Pons (tissue), 1 donor: ENCODE data around the gene ABCC3.
A peak's percentile ranks its signal among the peaks of the same experiment; 100 is the strongest.

Experiments
- DNase-seq: peaks from one replicate; pipeline ENCODE4 v3.0.0-alpha.2; 2016; ENCODE audit warnings: low spot score

ABCC3 gene

DNA sequence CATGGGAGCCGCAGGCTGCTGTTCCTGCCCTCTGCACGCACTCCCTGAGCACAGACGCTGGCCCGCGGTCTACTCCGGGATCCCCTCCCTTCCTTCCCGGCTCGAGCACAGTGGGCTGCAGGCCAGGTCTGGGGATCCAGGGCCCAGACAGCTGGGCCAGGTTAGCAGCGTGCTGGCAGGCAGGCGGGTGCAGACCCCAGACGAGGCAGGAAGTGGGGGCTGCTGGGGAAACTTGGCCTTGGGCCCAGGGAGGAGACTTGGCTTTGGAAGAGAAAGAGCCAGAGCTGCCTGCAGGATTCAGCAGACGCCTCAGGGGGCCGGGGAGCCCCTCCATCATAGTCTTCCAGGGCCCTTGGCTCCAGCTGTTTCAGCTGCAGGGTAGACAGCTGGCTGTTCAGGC, 30.2 kb upstream of the ABCC3 start:
- no peak for DNase-seq

DNA sequence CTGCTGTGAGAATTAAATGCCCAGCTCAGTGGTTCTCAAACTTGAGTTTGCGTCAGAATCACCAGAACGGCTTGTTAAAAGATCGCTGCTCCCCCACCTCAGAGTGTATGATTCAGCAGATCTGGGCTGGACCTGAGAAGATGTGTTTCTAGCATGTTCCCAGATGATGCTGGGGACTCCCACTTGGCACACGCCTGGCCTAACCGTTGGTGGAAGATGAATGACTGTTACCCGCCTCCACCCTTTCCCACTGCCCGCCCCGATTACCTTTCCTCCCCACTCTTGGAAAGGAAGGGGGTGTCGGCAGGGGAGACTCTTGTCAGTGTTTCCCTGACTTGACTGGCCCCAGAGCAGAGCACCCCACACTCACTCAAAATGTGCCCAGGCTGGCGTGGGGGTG, 29.3 kb upstream of the ABCC3 start:
- DNase-seq = no peak

DNA sequence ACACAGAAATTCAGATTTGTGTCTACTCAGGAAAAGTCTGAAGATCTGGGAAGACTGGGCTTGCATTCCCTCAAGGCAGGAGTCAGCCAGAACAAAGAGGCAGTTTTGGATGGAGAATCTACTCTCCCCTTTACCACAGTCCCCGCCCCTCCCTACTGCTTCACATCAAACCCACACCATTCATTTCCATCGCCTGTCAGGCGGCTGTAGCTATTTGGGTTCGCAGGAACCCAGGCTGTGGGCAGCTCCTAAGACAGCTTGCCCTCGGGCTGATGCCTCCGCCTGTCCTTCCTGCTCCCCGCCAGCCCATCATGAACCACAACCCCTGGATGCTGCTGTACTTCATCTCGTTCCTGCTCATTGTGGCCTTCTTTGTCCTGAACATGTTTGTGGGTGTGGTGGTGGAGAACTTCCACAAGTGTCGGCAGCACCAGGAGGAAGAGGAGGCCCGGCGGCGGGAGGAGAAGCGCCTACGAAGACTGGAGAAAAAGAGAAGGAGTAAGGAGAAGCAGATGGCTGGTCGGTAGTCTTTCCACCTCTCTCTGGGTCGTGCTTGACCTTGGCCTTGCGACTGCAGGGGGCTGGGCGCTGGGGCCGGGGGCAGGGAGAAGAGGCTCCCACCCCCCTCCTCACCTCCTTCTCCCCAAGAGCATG, 27.0 kb upstream of the ABCC3 start:
- DNase-seq = no peak

DNA sequence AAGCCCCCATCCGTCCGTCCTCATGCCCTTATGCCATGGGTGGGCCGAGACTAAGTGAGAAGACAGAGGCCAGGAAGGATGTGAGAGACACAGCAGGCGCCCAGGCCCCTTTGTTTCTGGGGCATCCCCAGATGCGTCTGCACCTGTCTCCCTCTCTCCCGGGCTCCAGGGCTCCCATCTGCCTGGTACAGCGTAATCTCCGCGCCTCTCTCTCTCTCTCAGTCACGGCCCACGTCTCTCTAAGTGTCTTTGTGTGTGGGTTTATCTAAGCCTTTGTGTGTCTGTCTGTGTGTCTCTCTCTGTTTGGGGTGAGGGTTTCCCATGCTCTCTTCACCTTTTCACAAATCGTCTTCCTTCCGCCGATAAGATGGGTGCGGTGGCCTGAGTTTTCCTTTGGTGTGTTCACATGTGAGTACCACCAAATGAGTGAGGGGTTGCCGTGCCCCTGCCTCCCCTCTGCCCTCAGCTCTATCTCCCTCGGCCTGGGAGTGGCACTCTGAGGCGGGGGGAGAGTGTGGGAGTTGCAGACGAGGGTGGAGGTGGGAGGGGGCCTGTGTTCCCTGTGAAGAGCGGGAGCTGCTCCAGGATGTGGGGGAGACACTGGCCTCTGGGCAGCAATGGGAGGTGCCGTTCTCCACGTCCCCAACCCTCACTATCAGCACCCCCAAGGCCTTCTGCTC, 25.8 kb upstream of the ABCC3 start:
- DNase-seq = no peak

DNA sequence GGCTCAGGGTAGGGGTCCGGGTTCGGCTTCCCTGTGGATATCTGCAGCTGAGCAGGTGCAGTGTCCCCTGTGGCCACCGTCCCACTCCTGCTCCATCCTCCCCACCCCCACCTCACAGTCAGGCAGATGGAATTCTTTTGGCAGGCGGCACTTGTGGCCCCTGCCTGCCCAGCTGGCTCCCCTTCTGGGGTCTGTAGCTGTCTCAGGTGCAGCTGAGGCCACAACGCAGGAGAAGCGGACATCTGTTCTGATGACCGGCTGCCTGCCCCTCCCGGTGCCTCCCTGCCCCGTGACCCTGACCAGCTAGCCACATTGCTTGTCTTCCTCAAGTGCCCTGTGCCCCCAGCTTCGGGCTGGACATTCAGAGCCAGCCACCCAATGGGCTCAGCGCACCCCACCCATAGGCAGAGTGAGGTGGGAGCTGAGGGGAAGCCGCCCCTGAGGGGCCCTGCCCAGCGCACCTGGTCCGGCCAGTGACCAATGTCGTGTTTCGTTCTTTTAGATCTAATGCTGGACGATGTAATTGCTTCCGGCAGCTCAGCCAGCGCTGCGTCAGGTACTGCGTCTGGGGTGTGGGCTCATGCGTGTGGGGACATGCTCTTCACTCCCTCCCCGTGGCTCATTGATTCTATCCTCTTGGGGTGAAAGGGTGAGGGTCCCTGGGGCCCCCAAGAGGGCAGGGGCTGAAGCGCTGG, 25.2 kb upstream of the ABCC3 start:
- DNase-seq = no peak

DNA sequence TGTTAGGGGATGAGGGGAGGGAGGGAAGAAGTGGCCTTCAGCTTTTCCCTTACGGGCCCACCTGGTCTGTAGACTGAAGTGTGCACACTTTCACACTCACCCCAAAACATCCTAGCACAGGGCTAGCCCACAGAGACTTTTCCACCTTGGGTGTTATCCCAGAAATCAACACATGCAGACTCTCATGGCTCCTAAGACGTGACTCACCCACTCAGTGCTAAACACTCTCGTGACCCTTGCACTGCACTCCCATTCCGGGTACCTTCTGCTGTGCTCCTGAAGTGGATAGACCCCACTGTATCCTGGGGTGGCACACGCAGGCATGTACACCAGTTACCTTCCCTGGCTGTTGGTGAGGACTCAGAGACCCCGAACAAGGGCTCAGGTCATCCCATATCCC, 23.0 kb upstream of the ABCC3 start:
- DNase-seq = no peak

DNA sequence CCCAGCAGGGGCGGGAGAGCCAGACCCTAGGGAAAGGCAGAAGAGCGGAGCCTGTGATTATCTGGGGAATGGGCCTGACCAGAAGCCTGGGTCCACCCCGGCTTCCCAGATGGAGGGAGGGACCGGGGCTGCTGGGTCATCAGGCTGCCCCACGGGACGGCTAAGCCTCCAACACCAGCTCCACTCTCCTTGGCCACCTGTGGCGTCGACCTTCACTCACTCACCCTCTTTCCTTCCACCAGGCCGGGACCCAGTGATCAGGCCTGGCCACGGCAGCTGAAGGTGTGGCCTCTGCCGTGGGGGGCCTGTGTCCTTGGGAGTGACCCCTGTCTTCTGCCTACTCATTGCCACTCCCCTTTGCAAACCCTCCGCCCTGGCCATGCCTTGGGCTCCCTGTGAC, 22.4 kb upstream of the ABCC3 start:
- no peak for DNase-seq

DNA sequence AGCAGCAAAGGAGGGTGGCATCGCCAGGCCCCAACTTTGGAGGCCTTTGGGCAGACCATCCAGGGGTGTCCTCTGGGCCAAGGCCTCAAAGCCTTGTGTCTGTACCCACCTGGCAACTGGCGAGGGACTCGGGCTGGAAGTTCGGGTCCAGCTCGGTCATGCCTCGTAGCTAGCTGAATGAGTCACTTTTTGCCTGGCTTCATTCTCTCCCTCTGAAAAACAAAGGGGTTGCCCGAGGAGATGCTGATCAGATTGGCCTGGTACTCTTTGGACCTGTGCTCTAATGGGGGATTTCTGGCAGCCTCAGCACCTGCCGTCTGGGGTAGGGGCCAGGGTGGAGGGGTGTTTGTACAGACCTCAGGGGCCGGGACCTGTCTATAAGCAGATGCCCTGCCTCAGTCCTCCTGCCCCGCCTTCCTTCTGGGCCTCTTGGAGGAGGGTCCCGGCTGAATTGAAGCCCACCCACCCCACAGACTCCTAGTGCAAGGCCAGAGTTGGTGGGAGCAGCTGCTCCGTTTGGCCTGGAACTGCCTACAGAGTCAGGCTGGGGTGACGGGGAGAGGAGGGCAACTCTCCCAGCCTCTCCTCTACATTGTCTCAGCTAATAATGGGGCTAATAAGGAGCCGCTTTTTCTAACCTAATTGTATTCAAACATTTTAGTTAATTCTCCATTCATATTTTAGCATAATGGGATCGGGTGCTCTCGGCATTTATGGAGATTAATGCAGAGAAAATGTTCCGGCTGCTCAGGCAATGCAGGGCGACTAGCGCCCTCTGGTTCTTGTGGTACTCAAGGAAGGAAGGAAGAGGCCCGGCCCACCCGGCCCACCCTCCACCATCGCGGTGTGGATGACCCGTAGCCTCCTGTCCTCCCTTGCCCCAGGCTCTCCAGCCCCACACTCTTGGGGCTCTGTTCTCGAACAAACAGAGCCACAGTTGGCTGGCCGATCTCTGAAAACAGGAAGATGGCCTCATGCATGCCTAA, 21.4 kb upstream of the ABCC3 start:
- no peak for DNase-seq

DNA sequence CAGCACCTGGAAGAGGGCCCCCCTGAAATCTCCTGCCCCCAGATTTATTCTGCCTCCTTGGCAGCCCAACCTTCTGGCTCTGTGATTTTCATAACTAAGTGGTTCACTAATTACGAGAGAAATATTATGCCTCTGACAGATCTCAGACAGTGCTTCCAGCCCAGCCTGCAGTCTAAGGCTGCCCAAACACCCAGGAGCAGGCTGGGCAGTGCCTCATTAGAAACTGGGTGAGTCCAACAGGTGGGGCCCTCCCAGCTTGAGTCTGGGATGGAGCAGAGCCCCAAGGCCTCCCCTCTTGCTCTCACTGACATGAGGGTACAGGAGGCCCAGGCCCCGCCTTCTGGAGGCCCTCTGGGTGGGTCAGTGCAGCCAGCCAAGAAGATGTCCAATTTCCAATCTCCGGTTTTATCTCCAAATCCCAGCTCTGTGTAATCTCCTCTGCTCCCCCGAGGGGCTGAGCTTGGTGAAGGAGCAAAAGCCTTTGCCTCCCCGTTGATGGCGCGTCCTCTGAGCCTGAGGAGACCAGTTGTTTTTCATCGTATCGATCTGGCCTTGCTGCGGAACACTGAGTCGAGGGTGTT, 20.1 kb upstream of the ABCC3 start:
- no peak for DNase-seq

DNA sequence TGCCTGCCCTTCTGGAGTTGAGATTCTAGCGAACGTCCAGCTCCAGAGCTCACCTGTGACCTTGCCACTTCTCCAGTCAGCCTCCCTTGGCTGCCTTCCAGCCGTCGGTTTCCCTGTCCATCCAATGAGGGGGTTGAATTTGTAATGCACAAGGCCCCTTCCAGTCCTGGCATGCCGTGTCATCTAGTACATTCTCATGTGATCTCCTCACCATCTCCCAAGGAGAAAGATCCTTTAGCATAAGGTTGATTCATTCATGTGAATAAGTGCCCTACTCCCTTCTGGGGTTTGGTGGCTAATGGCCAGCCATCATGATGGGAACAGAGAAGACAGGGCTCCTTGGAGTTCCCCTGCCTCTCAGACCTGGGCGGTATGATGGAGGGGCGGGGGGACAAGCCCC, 18.9 kb upstream of the ABCC3 start:
- no peak for DNase-seq

DNA sequence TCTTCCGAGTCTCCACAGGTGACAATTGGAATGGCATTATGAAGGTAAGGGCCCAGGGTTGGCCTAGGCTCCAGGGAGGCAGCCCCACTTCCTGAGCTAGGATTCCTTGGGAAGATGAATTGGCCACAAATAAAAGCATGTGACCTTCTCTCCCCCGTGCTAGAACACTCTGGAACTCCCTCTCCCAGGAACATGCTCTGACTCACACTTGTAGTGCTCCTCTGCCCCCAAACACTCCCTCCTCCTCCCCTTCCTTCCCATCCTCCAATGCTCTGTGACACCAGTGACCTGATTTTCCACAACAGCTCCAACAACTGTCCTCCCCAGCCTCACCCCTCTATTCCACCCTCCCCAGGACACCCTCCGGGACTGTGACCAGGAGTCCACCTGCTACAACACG, 16.4 kb upstream of the ABCC3 start:
- no peak for DNase-seq

DNA sequence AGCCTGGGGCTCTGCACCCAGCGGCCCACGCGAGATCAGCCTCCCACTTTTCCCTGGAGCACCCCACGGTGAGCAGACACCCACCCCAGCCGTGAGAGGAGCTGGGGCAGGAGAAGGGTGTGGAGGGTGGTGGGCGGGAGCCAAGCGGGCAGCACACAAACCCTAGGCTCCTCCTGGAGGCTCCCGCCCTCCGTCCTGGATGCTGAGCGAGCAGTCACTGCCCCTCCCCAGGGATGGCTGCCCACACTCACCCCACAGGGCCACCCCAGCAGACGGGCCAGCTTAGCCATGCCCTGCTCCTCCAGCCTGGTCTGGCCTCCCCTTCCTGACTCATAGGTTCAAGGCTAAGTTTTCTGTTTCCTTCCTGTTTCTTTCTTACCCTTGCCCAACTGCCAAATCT, 15.7 kb upstream of the ABCC3 start:
- no peak for DNase-seq

DNA sequence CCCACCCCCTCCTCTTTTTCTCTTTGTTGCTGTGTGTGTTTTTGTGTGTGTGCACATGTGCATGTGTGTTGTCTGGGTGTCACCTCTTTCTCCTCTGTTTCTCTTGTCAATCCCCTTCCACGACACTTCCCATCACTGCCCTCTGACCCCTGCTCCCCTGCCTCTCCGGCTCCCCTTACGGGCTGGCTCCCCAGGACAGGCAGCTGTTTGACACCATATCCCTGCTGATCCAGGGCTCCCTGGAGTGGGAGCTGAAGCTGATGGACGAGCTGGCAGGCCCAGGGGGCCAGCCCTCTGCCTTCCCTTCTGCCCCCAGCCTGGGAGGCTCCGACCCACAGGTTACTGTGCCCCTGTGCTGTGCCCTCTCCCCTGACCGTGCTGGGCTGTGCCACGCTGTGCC, 15.2 kb upstream of the ABCC3 start:
- DNase-seq = no peak

DNA sequence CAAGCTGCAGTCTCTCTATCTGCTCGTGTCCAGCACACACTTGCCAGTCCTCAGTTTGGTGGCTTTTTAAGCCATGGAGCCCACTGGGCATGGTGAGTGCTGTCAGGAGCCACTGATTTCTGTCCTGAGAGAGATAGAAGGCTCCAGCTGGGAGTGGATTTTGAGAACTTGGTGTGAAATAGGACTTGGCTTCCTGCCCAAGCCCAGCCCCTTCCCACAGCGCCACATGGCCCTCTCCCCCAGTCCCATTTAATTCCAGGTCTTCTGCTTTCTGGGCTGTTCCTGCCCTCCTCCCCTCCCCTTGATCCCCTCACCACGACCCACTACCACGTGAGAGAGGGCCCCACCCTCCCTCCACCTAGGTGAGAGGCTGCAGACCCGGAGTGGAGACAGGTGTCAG, 14.4 kb upstream of the ABCC3 start:
- DNase-seq = no peak

DNA sequence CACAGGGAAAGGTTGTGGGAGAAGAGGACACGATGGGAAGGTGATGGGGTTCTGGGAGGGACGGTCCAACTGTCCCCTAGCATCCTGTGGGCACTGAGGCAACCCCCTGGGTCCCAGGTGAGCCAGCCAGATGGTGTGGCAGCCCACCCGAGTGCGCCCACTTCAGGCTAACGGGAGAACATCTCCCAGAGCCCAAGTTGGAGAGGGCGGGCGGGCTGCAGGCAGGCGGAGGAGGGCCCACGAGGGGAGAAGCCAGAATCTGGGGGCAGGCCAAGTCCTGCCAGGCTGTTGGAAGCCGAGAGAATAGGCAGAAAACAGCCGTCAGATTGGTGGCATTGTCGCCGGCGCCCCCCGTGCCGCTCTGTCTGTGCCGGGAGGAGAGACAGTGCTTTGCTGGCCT, 13.8 kb upstream of the ABCC3 start:
- DNase-seq = no peak

DNA sequence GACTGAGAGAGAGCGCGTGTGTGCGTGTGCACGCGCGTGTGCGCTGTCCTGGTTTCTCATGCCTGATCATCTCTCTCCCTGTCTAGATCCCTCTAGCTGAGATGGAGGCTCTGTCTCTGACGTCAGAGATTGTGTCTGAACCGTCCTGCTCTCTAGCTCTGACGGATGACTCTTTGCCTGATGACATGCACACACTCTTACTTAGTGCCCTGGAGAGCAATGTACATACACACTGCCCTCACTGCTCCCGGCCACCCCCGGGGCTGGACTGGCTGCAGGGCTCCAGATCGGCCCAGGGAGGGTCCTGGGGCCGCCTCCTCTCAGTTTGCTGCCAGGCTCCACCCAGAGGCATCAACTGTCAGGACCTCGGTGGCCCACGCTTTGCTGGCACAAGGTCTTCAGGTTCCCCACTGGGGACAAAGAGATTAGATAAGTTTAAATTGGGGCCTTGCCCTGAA, 13.1 kb upstream of the ABCC3 start:
- peak; percentile 25 for DNase-seq

DNA sequence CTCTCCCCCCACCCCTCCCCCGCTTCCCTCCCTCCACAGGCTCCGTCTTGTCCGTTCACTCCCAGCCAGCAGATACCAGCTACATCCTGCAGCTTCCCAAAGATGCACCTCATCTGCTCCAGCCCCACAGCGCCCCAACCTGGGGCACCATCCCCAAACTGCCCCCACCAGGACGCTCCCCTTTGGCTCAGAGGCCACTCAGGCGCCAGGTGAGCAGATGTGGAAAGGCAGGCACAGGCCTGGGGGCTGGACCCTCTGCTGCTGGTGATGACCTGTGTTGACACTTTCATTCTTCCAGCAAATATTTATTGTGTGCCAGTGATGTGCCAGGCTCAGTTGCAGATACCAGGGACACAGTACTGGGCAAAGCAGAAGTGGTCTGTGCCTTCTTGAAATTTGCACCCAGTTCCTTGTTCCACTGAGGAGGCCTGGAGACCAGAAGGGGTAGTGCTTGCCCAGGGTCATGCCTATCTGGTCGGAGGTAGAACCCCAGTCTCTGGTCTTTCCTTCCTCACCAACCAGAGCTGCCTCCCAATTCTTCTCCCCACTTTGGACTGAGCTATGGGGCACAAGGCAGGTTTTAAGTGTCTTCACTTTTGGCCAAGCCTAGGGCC, 10.3 kb upstream of the ABCC3 start:
- no peak for DNase-seq

DNA sequence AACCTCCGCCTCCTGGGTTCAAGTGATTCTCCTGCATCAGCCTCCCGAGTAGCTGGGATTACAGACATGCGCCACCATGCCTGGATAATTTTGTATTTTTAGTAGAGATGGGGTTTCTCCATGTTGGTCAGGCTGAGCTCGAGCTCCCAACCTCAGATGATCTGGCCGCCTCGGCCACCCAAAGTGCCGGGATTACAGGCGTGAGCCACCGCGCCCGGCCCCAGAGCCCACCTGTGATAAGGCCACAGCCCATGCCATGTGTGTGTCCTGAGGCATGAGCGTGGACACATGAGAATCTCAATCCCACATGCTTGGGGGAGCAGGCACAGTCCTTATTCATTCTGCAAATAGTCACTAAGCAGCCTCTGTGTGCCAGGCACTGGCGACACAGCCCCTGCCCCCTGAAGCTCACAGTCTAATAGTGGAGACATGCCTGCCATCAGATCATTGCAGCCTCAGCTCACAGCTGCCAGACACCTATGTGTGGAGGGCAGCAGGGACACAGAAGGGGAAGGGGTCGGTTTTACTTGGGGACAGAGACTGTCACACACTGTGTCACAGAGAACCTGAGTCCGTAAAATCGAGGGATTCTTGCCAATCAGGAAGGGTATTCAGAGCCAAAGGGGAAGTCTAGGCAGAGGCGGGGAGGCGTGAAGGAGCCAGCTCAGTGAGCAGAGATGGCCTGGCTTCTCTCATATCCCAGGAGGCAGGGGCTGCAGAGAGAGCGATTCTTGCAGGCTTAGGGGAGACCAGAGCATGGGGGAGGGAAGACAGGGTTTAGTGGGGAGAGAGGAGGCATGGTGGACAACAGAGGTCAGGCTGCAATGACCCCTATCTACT, 9.4 kb upstream of the ABCC3 start:
- no peak for DNase-seq

DNA sequence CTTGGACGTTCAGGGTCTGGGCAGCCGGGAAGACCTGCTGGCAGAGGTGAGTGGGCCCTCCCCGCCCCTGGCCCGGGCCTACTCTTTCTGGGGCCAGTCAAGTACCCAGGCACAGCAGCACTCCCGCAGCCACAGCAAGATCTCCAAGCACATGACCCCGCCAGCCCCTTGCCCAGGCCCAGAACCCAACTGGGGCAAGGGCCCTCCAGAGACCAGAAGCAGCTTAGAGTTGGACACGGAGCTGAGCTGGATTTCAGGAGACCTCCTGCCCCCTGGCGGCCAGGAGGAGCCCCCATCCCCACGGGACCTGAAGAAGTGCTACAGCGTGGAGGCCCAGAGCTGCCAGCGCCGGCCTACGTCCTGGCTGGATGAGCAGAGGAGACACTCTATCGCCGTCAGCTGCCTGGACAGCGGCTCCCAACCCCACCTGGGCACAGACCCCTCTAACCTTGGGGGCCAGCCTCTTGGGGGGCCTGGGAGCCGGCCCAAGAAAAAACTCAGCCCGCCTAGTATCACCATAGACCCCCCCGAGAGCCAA, 8.6 kb upstream of the ABCC3 start:
- peak; percentile 24 for DNase-seq
